Measurements from ENCODE around the gene KLHL22. TPM values are rescaled to one million over a fixed set of nuclear protein-coding genes. Genes with fewer than 3 reads are reported as not detected.
"Not testable (repeated sequence)": the region's sequence is repeated elsewhere in the genome, so short reads cannot be mapped to it uniquely, and the experiment has no call there.

KLHL22 gene
- total and polyA plus RNA-seq, 2 donors = 11.0 to 14.2 TPM

- H3K4me3 ChIP-seq (ENCODE audit: low read length in 2 of 2) = peak overlapping the region; percentile 14 to 20
- peak in 6 of 9 donors; percentile 42 to 77 (median 62) for DNase-seq (ENCODE audit: low read depth in 6 of 9, low spot score in 9 of 9)
- peaks cover 0 to 11% of the 10 kb centered on the region in 2 donors for H3K27me3 ChIP-seq (ENCODE audit: control insufficient read depth in 2 of 2, insufficient read depth in 1 of 2, low read length in 1 of 2)
- H3K4me1 ChIP-seq (ENCODE audit: control insufficient read depth in 2 of 2, insufficient read depth in 2 of 2, low read length in 2 of 2) = peaks cover 9 to 25% of the 10 kb centered on the region in 2 donors
- peaks cover 0 to 6% of the 10 kb centered on the region in 2 donors for H3K9me3 ChIP-seq (ENCODE audit: control insufficient read depth in 2 of 2, insufficient read depth in 1 of 2, low read length in 1 of 2)
- H3K36me3 ChIP-seq (ENCODE audit: control insufficient read depth in 2 of 2, insufficient read depth in 2 of 2, low read length in 1 of 2) = no peaks in the 10 kb centered on the region
- WGBS = 29% methylated on average over 42 of the region's 42 CpGs
- H3K27ac ChIP-seq (ENCODE audit: low read depth in 1 of 2, low read length in 1 of 2) = no peak overlapping the region
Measured at GRCh38 chr22:20418211-20418788, 77.3 kb downstream of the KLHL22 start.

GRCh38 chr22:20415699-20416098, 79.9 kb downstream of the KLHL22 start:
- 88% methylated on average over 3 of the region's 3 CpGs for WGBS

GRCh38 chr22:20415241-20415640, 80.4 kb downstream of the KLHL22 start:
- 96% methylated on average over 3 of the region's 3 CpGs for WGBS
- not testable (repeated sequence) for H3K27me3 ChIP-seq (ENCODE audit: control insufficient read depth in 2 of 2, insufficient read depth in 1 of 2, low read length in 1 of 2); DNase-seq (ENCODE audit: low read depth in 6 of 9, low spot score in 9 of 9)

More at GRCh38 chr22:20415699-20416098, 79.9 kb downstream of the KLHL22 start:
- not testable (repeated sequence) for H3K27me3 ChIP-seq (ENCODE audit: control insufficient read depth in 2 of 2, insufficient read depth in 1 of 2, low read length in 1 of 2); H3K36me3 ChIP-seq (ENCODE audit: control insufficient read depth in 2 of 2, insufficient read depth in 2 of 2, low read length in 1 of 2); DNase-seq (ENCODE audit: low read depth in 6 of 9, low spot score in 9 of 9); H3K4me3 ChIP-seq (ENCODE audit: low read length in 2 of 2); H3K9me3 ChIP-seq (ENCODE audit: control insufficient read depth in 2 of 2, insufficient read depth in 1 of 2, low read length in 1 of 2); H3K27ac ChIP-seq (ENCODE audit: low read depth in 1 of 2, low read length in 1 of 2)
- H3K4me1 ChIP-seq (ENCODE audit: control insufficient read depth in 2 of 2, insufficient read depth in 2 of 2, low read length in 2 of 2) = peaks cover 0 to 10% of the 10 kb centered on the region in 2 donors

GRCh38 chr22:20414450-20414849, 81.1 kb downstream of the KLHL22 start:
- H3K9me3 ChIP-seq (ENCODE audit: control insufficient read depth in 2 of 2, insufficient read depth in 1 of 2, low read length in 1 of 2) = peaks cover 0 to 6% of the 10 kb centered on the region in 2 donors
- H3K27ac ChIP-seq (ENCODE audit: low read depth in 1 of 2, low read length in 1 of 2) = no peak overlapping the region
- no peak overlapping the region for H3K4me3 ChIP-seq (ENCODE audit: low read length in 2 of 2)
- WGBS = 92% methylated on average over 3 of the region's 3 CpGs
- peaks cover 0 to 6% of the 10 kb centered on the region in 2 donors for H3K4me1 ChIP-seq (ENCODE audit: control insufficient read depth in 2 of 2, insufficient read depth in 2 of 2, low read length in 2 of 2)
- DNase-seq (ENCODE audit: low read depth in 6 of 9, low spot score in 9 of 9) = no peak
- H3K27me3 ChIP-seq (ENCODE audit: control insufficient read depth in 2 of 2, insufficient read depth in 1 of 2, low read length in 1 of 2) = peaks cover 0 to 3% of the 10 kb centered on the region in 2 donors
- H3K36me3 ChIP-seq (ENCODE audit: control insufficient read depth in 2 of 2, insufficient read depth in 2 of 2, low read length in 1 of 2) = no peaks in the 10 kb centered on the region

More at GRCh38 chr22:20415241-20415640, 80.4 kb downstream of the KLHL22 start:
- not testable (repeated sequence) for H3K27ac ChIP-seq (ENCODE audit: low read depth in 1 of 2, low read length in 1 of 2); H3K4me1 ChIP-seq (ENCODE audit: control insufficient read depth in 2 of 2, insufficient read depth in 2 of 2, low read length in 2 of 2); H3K4me3 ChIP-seq (ENCODE audit: low read length in 2 of 2); H3K36me3 ChIP-seq (ENCODE audit: control insufficient read depth in 2 of 2, insufficient read depth in 2 of 2, low read length in 1 of 2); H3K9me3 ChIP-seq (ENCODE audit: control insufficient read depth in 2 of 2, insufficient read depth in 1 of 2, low read length in 1 of 2)

- no peak overlapping the region for H3K27ac ChIP-seq (ENCODE audit: low read depth in 1 of 2, low read length in 1 of 2)
- H3K9me3 ChIP-seq (ENCODE audit: control insufficient read depth in 2 of 2, insufficient read depth in 1 of 2, low read length in 1 of 2) = peaks cover 0 to 6% of the 10 kb centered on the region in 2 donors
- H3K27me3 ChIP-seq (ENCODE audit: control insufficient read depth in 2 of 2, insufficient read depth in 1 of 2, low read length in 1 of 2) = peaks cover 0 to 3% of the 10 kb centered on the region in 2 donors
- no peak for DNase-seq (ENCODE audit: low read depth in 6 of 9, low spot score in 9 of 9)
- no peaks in the 10 kb centered on the region for H3K36me3 ChIP-seq (ENCODE audit: control insufficient read depth in 2 of 2, insufficient read depth in 2 of 2, low read length in 1 of 2)
- no peak overlapping the region for H3K4me3 ChIP-seq (ENCODE audit: low read length in 2 of 2)
- WGBS = 98% methylated on average over 5 of the region's 5 CpGs
- peaks cover 0 to 6% of the 10 kb centered on the region in 2 donors for H3K4me1 ChIP-seq (ENCODE audit: control insufficient read depth in 2 of 2, insufficient read depth in 2 of 2, low read length in 2 of 2)
Measured at GRCh38 chr22:20414059-20414440, 81.5 kb downstream of the KLHL22 start.

GRCh38 chr22:20413217-20414058, 82.2 kb downstream of the KLHL22 start:
- Histone ChIP-seq H3K27ac (ENCODE audit: low read depth in 1 of 2, low read length in 1 of 2) (no peak overlapping the region), H3K27me3 (ENCODE audit: control insufficient read depth in 2 of 2, insufficient read depth in 1 of 2, low read length in 1 of 2) (peaks cover 0 to 2% of the 10 kb centered on the region in 2 donors), H3K4me1 (ENCODE audit: control insufficient read depth in 2 of 2, insufficient read depth in 2 of 2, low read length in 2 of 2) (peaks cover 0 to 5% of the 10 kb centered on the region in 2 donors), H3K4me3 (ENCODE audit: low read length in 2 of 2) (no peak overlapping the region), H3K9me3 (ENCODE audit: control insufficient read depth in 2 of 2, insufficient read depth in 1 of 2, low read length in 1 of 2) (peaks cover 0 to 6% of the 10 kb centered on the region in 2 donors), H3K36me3 (ENCODE audit: control insufficient read depth in 2 of 2, insufficient read depth in 2 of 2, low read length in 1 of 2) (no peaks in the 10 kb centered on the region)
- no peak for DNase-seq (ENCODE audit: low read depth in 6 of 9, low spot score in 9 of 9)
- WGBS = 97% methylated on average over 9 of the region's 9 CpGs

GRCh38 chr22:20412474-20413216, 83.0 kb downstream of the KLHL22 start:
- DNase-seq (ENCODE audit: low read depth in 6 of 9, low spot score in 9 of 9) = no peak
- Histone ChIP-seq H3K27ac (ENCODE audit: low read depth in 1 of 2, low read length in 1 of 2) (no peak overlapping the region), H3K27me3 (ENCODE audit: control insufficient read depth in 2 of 2, insufficient read depth in 1 of 2, low read length in 1 of 2) (no peaks in the 10 kb centered on the region), H3K4me1 (ENCODE audit: control insufficient read depth in 2 of 2, insufficient read depth in 2 of 2, low read length in 2 of 2) (no peaks in the 10 kb centered on the region), H3K9me3 (ENCODE audit: control insufficient read depth in 2 of 2, insufficient read depth in 1 of 2, low read length in 1 of 2) (no peaks in the 10 kb centered on the region), H3K4me3 (ENCODE audit: low read length in 2 of 2) (no peak overlapping the region), H3K36me3 (ENCODE audit: control insufficient read depth in 2 of 2, insufficient read depth in 2 of 2, low read length in 1 of 2) (peaks cover 0 to 2% of the 10 kb centered on the region in 2 donors)
- 93% methylated on average over 10 of the region's 10 CpGs for WGBS

- not testable (repeated sequence) for H3K27me3 ChIP-seq (ENCODE audit: control insufficient read depth in 2 of 2, insufficient read depth in 1 of 2, low read length in 1 of 2); H3K4me3 ChIP-seq (ENCODE audit: low read length in 2 of 2); DNase-seq (ENCODE audit: low read depth in 6 of 9, low spot score in 9 of 9); H3K27ac ChIP-seq (ENCODE audit: low read depth in 1 of 2, low read length in 1 of 2); H3K9me3 ChIP-seq (ENCODE audit: control insufficient read depth in 2 of 2, insufficient read depth in 1 of 2, low read length in 1 of 2); H3K4me1 ChIP-seq (ENCODE audit: control insufficient read depth in 2 of 2, insufficient read depth in 2 of 2, low read length in 2 of 2)
- 96% methylated on average over 3 of the region's 3 CpGs for WGBS
- H3K36me3 ChIP-seq (ENCODE audit: control insufficient read depth in 2 of 2, insufficient read depth in 2 of 2, low read length in 1 of 2) = peaks cover 11 to 21% of the 10 kb centered on the region in 2 donors
Measured at GRCh38 chr22:20409385-20409784, 86.2 kb downstream of the KLHL22 start.

GRCh38 chr22:20408891-20409290, 86.7 kb downstream of the KLHL22 start:
- Histone ChIP-seq H3K4me3 (ENCODE audit: low read length in 2 of 2) (no peak overlapping the region), H3K36me3 (ENCODE audit: control insufficient read depth in 2 of 2, insufficient read depth in 2 of 2, low read length in 1 of 2) (peaks cover 11 to 21% of the 10 kb centered on the region in 2 donors), H3K9me3 (ENCODE audit: control insufficient read depth in 2 of 2, insufficient read depth in 1 of 2, low read length in 1 of 2) (no peaks in the 10 kb centered on the region), H3K4me1 (ENCODE audit: control insufficient read depth in 2 of 2, insufficient read depth in 2 of 2, low read length in 2 of 2) (no peaks in the 10 kb centered on the region), H3K27ac (ENCODE audit: low read depth in 1 of 2, low read length in 1 of 2) (no peak overlapping the region), H3K27me3 (ENCODE audit: control insufficient read depth in 2 of 2, insufficient read depth in 1 of 2, low read length in 1 of 2) (no peaks in the 10 kb centered on the region)
- DNase-seq (ENCODE audit: low read depth in 6 of 9, low spot score in 9 of 9) = no peak
- 99% methylated on average over 4 of the region's 4 CpGs for WGBS

Data from thymus (tissue), 11 donors.